NCI-H345 (cell line): ENCODE measurements around the gene AMPD3.
A peak's percentile ranks its signal among the peaks of the same experiment; 100 is the strongest.

ENCODE experiments used
- DNase-seq: peaks from one replicate; lab custom pipeline; 2025; lab: John Stamatoyannopoulos, UW

Gene AMPD3

DNA sequence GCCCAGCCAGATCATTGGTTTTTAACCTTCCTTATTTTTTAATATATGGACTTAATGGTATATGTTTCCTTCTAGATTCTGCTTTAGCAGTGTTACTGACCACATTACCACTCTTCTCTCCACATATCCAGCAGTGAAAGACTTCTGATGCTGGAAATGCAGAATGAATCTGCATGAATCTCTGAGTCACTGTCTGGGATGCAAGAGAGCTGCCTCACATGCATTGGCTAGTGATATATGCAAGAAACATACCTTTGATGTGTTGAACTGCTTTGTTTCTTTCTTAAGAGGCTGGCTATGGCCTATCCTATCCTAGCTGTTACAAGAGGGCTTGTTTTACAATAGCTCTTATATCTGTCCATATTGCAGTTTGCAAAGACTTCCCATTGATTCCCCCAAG, 16.6 kb upstream of the AMPD3 start:
- DNase-seq, result no peak

- DNase-seq, result no peak
Measured at GRCh38 chr11:10439351-10439750, 15.7 kb upstream of the AMPD3 start.

DNA sequence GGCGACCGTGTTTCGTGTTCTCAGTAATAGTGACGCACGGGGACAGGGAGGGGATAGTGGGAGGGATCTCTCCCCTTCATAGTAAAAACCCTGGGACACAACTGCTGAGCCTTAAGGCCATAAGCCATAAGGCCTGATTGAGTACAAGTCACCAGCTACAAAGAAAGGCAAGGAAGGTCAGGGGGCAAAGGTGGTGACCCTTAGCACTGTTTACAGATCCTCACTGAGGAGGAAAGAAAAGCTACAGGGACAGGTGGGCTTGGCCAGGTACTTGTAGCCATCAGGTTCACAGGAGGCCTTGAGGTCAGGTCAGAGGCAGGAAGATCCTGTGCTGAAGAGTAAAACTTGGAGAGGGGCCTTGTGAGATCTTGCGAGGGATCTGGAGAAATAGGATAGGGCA, 15.1 kb upstream of the AMPD3 start:
- no peak for DNase-seq

- DNase-seq, result no peak
Measured at GRCh38 chr11:10440401-10440800, 14.7 kb upstream of the AMPD3 start.

- DNase-seq, result no peak
Measured at GRCh38 chr11:10441091-10441490, 14.0 kb upstream of the AMPD3 start.

GRCh38 chr11:10441652-10442503, 13.2 kb upstream of the AMPD3 start:
- DNase-seq, result no peak

DNA sequence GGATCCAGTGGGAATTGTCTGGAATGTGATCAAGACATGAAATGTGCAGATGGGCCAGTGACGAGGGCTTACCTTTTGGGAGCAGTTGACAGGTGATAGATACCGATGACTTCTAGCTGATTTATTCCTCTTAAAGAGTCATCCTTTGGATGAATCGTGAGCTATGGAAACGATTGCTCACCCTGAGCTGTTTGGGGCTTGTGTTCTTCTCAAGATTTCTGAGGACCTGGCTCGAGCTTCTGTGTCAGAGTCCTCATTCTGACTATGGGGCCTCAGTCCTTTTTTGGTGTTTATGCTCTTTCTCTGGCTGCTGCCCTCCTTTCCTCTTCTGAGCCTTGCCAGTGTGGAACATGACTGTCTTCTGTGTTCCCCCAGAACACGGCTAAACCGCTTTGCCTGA, 11.9 kb upstream of the AMPD3 start:
- DNase-seq, result no peak

GRCh38 chr11:10443721-10444235, 11.3 kb upstream of the AMPD3 start:
- no peak for DNase-seq

GRCh38 chr11:10444725-10445315, 10.2 kb upstream of the AMPD3 start:
- DNase-seq, result no peak

DNA sequence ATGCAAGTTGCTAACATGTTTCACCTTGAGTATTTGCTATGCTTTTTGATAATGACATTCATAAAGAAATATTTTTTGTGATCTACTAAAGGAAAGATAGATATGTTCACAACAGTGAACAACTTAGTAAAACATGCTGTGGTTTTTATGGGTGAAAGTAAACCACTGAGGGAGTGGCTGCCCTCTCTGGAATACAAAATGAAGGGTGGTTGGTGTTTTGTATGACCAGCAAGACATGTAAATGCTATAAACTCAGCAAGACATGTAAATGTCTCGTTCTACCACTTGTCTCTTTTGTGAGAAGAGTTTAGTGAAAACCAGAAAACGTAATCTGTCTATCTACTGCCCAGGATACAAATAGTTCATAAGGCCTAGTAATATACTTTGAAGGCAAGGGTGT, 7.6 kb upstream of the AMPD3 start:
- no peak for DNase-seq

DNA sequence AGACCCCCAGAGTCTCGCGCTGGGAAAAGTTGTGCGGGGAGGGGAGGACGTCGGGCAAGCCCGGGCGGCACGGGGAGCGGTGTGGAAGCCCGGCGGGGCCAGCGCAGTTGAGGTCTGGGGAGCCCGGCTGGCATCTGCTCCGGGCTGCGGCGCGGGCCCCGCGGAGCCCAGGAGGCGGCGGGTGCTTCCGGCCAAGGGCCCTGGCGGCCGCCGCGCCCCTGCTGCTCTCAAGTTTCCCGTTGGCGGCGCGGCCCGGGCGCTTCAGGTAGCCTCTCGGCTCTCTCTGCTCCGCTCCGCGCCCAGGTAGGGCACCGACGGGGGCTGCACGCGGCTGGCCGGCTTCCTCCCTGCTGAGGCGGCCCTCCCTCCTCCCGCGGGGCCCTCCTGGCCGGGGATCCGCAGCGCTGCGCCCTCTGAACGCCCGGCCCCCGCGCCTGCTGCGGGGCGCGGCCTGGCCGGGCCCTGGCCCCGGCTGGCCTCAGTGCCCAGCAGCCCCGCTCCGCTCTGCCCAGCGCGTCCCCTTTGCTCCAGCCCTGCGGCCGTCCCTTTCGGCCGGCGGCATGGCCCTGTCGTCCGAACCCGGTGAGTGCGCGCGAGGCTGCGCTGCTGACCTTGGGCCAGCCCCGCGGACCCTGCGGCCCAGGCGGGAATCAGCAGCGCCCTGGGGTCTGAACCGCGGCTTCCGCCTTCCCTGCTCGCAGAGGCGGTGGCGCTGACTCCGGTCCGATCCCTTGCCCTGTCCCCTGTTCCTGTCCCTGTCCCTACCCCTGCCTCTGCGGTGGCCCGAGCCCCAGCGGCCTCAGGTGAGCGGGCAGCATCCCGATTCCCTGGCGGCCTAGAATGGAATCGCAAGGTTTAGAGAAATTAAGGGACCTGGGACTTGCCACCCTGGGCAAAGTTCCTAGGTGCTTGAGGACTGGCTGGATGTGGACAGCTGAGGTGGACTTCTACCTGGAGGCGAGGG, 4.3 kb upstream of the AMPD3 start:
- DNase-seq, result peak; percentile 77

- peak; percentile 74 for DNase-seq
Measured at GRCh38 chr11:10451426-10452116, 3.5 kb upstream of the AMPD3 start.

DNA sequence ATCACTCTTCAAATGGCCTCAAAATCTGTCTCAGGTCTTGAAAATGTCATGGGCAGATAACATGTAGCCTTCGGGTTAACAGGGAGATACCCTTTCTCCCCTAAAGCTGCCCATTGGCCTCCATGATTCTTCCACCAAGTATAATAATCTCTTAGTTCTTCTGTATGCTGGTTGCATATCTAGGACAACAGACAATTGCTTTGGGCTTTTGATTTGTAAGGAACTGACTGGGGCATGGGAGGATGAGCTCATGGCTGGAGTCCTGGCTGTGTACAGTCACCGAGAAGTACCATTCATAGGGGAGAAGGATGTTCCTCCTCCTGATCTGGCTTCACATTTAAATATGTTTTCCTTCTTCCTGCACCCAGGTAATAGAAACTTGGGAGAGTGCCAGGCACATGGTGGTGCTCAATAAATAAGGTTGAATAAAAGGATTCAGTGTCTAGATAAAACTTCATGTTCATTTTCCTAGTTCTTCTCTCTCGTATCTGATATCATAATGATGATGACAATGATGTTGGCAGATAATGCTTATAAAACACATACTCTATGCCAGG, 2.8 kb upstream of the AMPD3 start:
- DNase-seq, result peak; percentile 20

DNA sequence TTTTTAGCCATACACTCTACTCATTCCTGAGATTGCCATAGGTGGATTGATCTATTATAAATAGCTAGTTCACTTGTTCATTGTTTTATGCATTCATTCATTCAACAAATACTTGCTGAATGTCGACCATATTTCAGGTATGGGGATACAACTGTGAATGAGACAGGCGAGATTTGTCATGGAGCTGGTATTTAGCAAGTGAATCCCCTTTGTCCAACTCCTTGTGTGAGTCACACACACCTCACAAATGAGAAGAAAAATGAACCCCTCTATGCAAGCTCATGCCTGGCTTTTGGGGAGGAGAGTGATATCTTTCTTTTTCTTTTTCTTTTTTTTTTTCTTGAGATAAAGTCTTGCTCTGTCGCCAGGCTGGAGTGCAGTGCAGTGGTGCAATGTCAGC, 1.8 kb upstream of the AMPD3 start:
- no peak for DNase-seq

GRCh38 chr11:10455637-10456487, 798 bp downstream of the AMPD3 start:
- peak; percentile 76 for DNase-seq

GRCh38 chr11:10456519-10456918, 1.5 kb downstream of the AMPD3 start:
- peak; percentile 81 for DNase-seq

GRCh38 chr11:10457901-10458300, 2.8 kb downstream of the AMPD3 start:
- no peak for DNase-seq

GRCh38 chr11:10459029-10459970, 4.2 kb downstream of the AMPD3 start:
- no peak for DNase-seq

GRCh38 chr11:10460611-10461275, 5.7 kb downstream of the AMPD3 start:
- no peak for DNase-seq
